GM19328 (cell line): ENCODE results near the gene CYP4F12.
"Not testable (repeated sequence)": the region's sequence is repeated elsewhere in the genome, so short reads cannot be mapped to it uniquely, and the experiment has no call there.

Source experiments
- ATAC-seq: cut with Tn5 transposase; IDR thresholded peaks from one replicate; pipeline ENCODE4 v1.9.1; 2021; ENCODE audit warnings: mild to moderate bottlenecking, moderate library complexity; ENCODE audit not compliant: unreplicated experiment

The CYP4F12 gene

GRCh38 chr19:15650123-15650522 is 22.8 kb upstream of the CYP4F12 start:
- ATAC-seq, result not testable (repeated sequence)

- no peak for ATAC-seq
Measured at GRCh38 chr19:15651791-15652190, 21.1 kb upstream of the CYP4F12 start.

GRCh38 chr19:15652559-15653278 is 20.2 kb upstream of the CYP4F12 start:
- ATAC-seq, result no peak

GRCh38 chr19:15656467-15656866 is 16.4 kb upstream of the CYP4F12 start:
- no peak for ATAC-seq

- ATAC-seq, result no peak
Measured at GRCh38 chr19:15663247-15663646, 9.6 kb upstream of the CYP4F12 start.

GRCh38 chr19:15666186-15666585 is 6.7 kb upstream of the CYP4F12 start:
- no peak for ATAC-seq

- no peak for ATAC-seq
Measured at GRCh38 chr19:15666883-15667282, 6.0 kb upstream of the CYP4F12 start.

- no peak for ATAC-seq
Measured at GRCh38 chr19:15669440-15669839, 3.4 kb upstream of the CYP4F12 start.

- no peak for ATAC-seq
Measured at GRCh38 chr19:15669891-15670290, 3.0 kb upstream of the CYP4F12 start.

GRCh38 chr19:15671237-15671821 is 1.6 kb upstream of the CYP4F12 start:
- ATAC-seq, result no peak

- no peak for ATAC-seq
Measured at GRCh38 chr19:15671891-15672579, 852 bp upstream of the CYP4F12 start.

GRCh38 chr19:15673176-15673654 is 328 bp downstream of the CYP4F12 start:
- no peak for ATAC-seq

GRCh38 chr19:15675560-15675959 is 2.7 kb downstream of the CYP4F12 start:
- ATAC-seq, result no peak

GRCh38 chr19:15679089-15679488 is 6.2 kb downstream of the CYP4F12 start:
- ATAC-seq, result no peak

- not testable (repeated sequence) for ATAC-seq
Measured at GRCh38 chr19:15679865-15680264, 7.0 kb downstream of the CYP4F12 start.

GRCh38 chr19:15680478-15681322 is 7.8 kb downstream of the CYP4F12 start:
- no peak for ATAC-seq

GRCh38 chr19:15683411-15683810 is 10.5 kb downstream of the CYP4F12 start:
- no peak for ATAC-seq

GRCh38 chr19:15684828-15685227 is 11.9 kb downstream of the CYP4F12 start:
- ATAC-seq, result no peak

GRCh38 chr19:15696654-15697194 is 23.8 kb downstream of the CYP4F12 start:
- no peak for ATAC-seq

GRCh38 chr19:15701757-15702533 is 29.1 kb downstream of the CYP4F12 start:
- ATAC-seq, result no peak
